A549 (cell line): ENCODE data around the gene IARS1. TPM values are rescaled to one million over a fixed set of nuclear protein-coding genes. Genes with fewer than 3 reads are reported as not detected.
A peak's percentile ranks its signal among the peaks of the same experiment; 100 is the strongest.

Experiments used
- ATAC-seq, 2 experiments: fragments of 200-7000 bp in 1 of 2; fragments of >200 bp in 1 of 2; cut with Nextera tagmentation in 1 of 2; cut with Tn5 transposase in 1 of 2; 3 replicates each; pipeline versions ENCODE4 v1.8.0 to v1.9.1; 2018 to 2020; ENCODE audit warnings: mild to moderate bottlenecking in 1 of 2, moderate library complexity in 1 of 2
- CTCF ChIA-PET: fragments of 300-600 bp; sonication (Branson Sonifier 250); formaldehyde crosslinking; extraction: SDS; loops from one replicate; lab custom pipeline; 2021; ENCODE audit warnings: antibody characterized with exemption, inconsistent platforms; lab: Yijun Ruan, JAX
- POLR2A ChIA-PET: fragments of 350-600 bp; formaldehyde crosslinking; extraction: SDS; loops from one replicate; lab custom pipeline; 2021; ENCODE audit warnings: antibody characterized with exemption, inconsistent platforms; lab: Yijun Ruan, JAX
- DNase-seq, 2 experiments: peaks; one replicate each; pipeline versions ENCODE4 v3.0.0 to v3.0.0-alpha.2; 2011 to 2016; ENCODE audit warnings: low read depth in 1 of 2, low spot score in 1 of 2
- FAIRE-seq: peaks from 2 replicates; lab custom pipeline; 2011; peaks lifted over from hg19 to GRCh38; lab: Jason Lieb, UNC
- H3K27ac ChIP-seq, 2 experiments: fragments of >200 bp; sonication (Bioruptor Twin); formaldehyde crosslinking; 3 replicates each; pipeline ENCODE4 v1.5.1; 2016 to 2017
- H3K4me1 ChIP-seq: fragments of >200 bp; sonication (Bioruptor Twin); formaldehyde crosslinking; 3 replicates; pipeline ENCODE4 v1.6.1; 2016
- H3K4me2 ChIP-seq: fragments of >200 bp; sonication (Bioruptor Twin); formaldehyde crosslinking; 3 replicates; pipeline ENCODE4 v1.6.1; 2016
- H3K4me3 ChIP-seq: fragments of >200 bp; sonication (Bioruptor Twin); formaldehyde crosslinking; 3 replicates; pipeline ENCODE4 v1.5.1; 2016
- H3K9me3 ChIP-seq: fragments of >200 bp; sonication (Bioruptor Twin); formaldehyde crosslinking; 3 replicates; pipeline ENCODE4 v1.6.1; 2016
- BCL3 ChIP-seq: fragments of >200 bp; sonication (Bioruptor Twin); formaldehyde crosslinking; IDR thresholded peaks from 3 replicates; pipeline ENCODE4 v1.6.1; 2016
- BHLHE40 ChIP-seq: IDR thresholded peaks from 2 replicates; pipeline ENCODE4 v1.6.1; 2012; ENCODE audit warnings: low read depth, low read length, inconsistent platforms
- CEBPB ChIP-seq, 2 experiments: fragments of >200 bp in 1 of 2; sonication (Bioruptor Twin) in 1 of 2; formaldehyde crosslinking in 1 of 2; IDR thresholded peaks; 2 replicates each; pipeline ENCODE4 v1.6.1; 2012 to 2016
- CHD2 ChIP-seq: fragments of 150-350 bp; IDR thresholded peaks from 2 replicates; pipeline ENCODE4 v1.6.1; 2014; ENCODE audit warnings: low read length; ENCODE audit not compliant: partially characterized antibody
- CTCF ChIP-seq: fragments of >200 bp; sonication (Bioruptor Twin); formaldehyde crosslinking; IDR thresholded peaks from 3 replicates; pipeline ENCODE4 v1.5.1; 2016
- E2F6 ChIP-seq: IDR thresholded peaks from 2 replicates; pipeline ENCODE4 v1.6.1; 2012; ENCODE audit warnings: low read depth, borderline replicate concordance
- FOSL2 ChIP-seq, 2 experiments: fragments of 450-650 bp in 1 of 2; fragments of >200 bp in 1 of 2; sonication (Bioruptor Twin) in 1 of 2; formaldehyde crosslinking; IDR thresholded peaks; 2 replicates each; pipeline versions ENCODE4 v1.5.0 to v1.6.1; 2016 to 2020; ENCODE audit warnings: mild to moderate bottlenecking in 1 of 2, moderate library complexity in 1 of 2
- GATA3 ChIP-seq: IDR thresholded peaks from 2 replicates; pipeline ENCODE4 v1.6.1; 2012; ENCODE audit warnings: borderline replicate concordance
- HOXB5 ChIP-seq: fragments of 250-450 bp; sonication (Bioruptor Pico); IDR thresholded peaks from 2 replicates; pipeline ENCODE4 v1.5.0; 2020; ENCODE audit warnings: mild to moderate bottlenecking, moderate library complexity
- JUN ChIP-seq, 2 experiments: fragments of >200 bp; sonication (Bioruptor Twin); formaldehyde crosslinking; IDR thresholded peaks; 2 replicates in 1 of 2; 3 replicates in 1 of 2; pipeline ENCODE4 v1.6.1; 2016 to 2017
- KDM5A ChIP-seq: fragments of 200-600 bp; sonication (generic); IDR thresholded peaks from 2 replicates; pipeline ENCODE4 v1.6.1; 2016; ENCODE audit warnings: antibody characterized with exemption, mild to moderate bottlenecking
- MAX ChIP-seq: IDR thresholded peaks from 2 replicates; pipeline ENCODE4 v1.6.1; 2012
- MYC ChIP-seq: IDR thresholded peaks from 2 replicates; pipeline ENCODE4 v1.6.1; 2012; ENCODE audit warnings: mild to moderate bottlenecking, inconsistent platforms, low read length, improper control_type of control experiment, borderline replicate concordance
- PBX3 ChIP-seq: IDR thresholded peaks from 2 replicates; pipeline ENCODE4 v1.6.1; 2012
- PHF8 ChIP-seq: fragments of 200-600 bp; sonication (generic); IDR thresholded peaks from 2 replicates; pipeline ENCODE4 v1.6.1; 2016; ENCODE audit warnings: low read depth, mild to moderate bottlenecking, antibody characterized with exemption, moderate library complexity, borderline replicate concordance
- POLR2A ChIP-seq: IDR thresholded peaks from 2 replicates; pipeline ENCODE4 v1.6.1; 2012; ENCODE audit warnings: mild to moderate bottlenecking, low read length
- RAD21 ChIP-seq, 2 experiments: fragments of >200 bp in 1 of 2; sonication (Bioruptor Twin) in 1 of 2; formaldehyde crosslinking in 1 of 2; IDR thresholded peaks in 1 of 2; conservative IDR thresholded peaks in 1 of 2; 2 replicates in 1 of 2; 3 replicates in 1 of 2; pipeline ENCODE4 v1.6.1; 2012 to 2018; ENCODE audit warnings: inconsistent platforms in 1 of 2
- RCOR1 ChIP-seq: fragments of 150-350 bp; IDR thresholded peaks from 2 replicates; pipeline ENCODE4 v1.6.1; 2014; ENCODE audit warnings: antibody characterized with exemption, low read length, low read depth
- REST ChIP-seq: fragments of 200-600 bp; sonication (generic); IDR thresholded peaks from 2 replicates; pipeline ENCODE4 v1.6.1; 2016; ENCODE audit warnings: antibody characterized with exemption, mild to moderate bottlenecking, moderate library complexity
- RFX5 ChIP-seq: fragments of 450-650 bp; IDR thresholded peaks from 2 replicates; pipeline ENCODE4 v1.7.1; 2014; ENCODE audit warnings: antibody characterized with exemption, mild to moderate bottlenecking, moderate library complexity
- SMC3 ChIP-seq: fragments of >200 bp; sonication (Bioruptor Twin); formaldehyde crosslinking; IDR thresholded peaks from 3 replicates; pipeline ENCODE4 v1.6.1; 2018; ENCODE audit warnings: inconsistent platforms
- USF2 ChIP-seq: fragments of 450-650 bp; IDR thresholded peaks from 2 replicates; pipeline ENCODE4 v1.6.1; 2014; ENCODE audit warnings: antibody characterized with exemption
- ZFP36 ChIP-seq: fragments of 450-650 bp; IDR thresholded peaks from 2 replicates; pipeline ENCODE4 v1.6.1; 2014; ENCODE audit warnings: borderline replicate concordance; ENCODE audit not compliant: partially characterized antibody
- WGBS: methylation state at CpG from one replicate; pipeline ENCODE4 v1.1.6; 2017; ENCODE audit errors: missing lambda C conversion rate; 5-methylcytosine and 5-hydroxymethylcytosine counted together
- polyA minus RNA-seq: library from RNA; depleted of rRNA, polyadenylated mRNA; stranded (reverse); fragments of >200 nt; gene quantifications from 2 replicates; pipeline ENCODE4 v1.2.3, GENCODE V29; 2011; rRNA and poly(A)+ RNA removed
- polyA plus RNA-seq, 4 experiments: library from polyadenylated mRNA; depleted of rRNA in 3 of 4; stranded (reverse); fragments of >200 nt; fragmentation: RNase III in 1 of 4; extraction: RNeasy Plus Mini Kit Qiagen cat#74134 plus additional on column Dnase treatment in 1 of 4; gene quantifications; 2 replicates in 3 of 4; 3 replicates in 1 of 4; pipeline ENCODE4 v1.2.3, GENCODE V29; 2011 to 2017

Gene IARS1
- polyA plus RNA-seq (2011; rRNA removed) (244 and 328 TPM in 2 replicates), polyA plus RNA-seq (2017; fragmentation: RNase III; extraction: RNeasy Plus Mini Kit Qiagen cat#74134 plus additional on column Dnase treatment) (120 to 133 TPM (median 121 TPM) in 3 replicates), polyA minus RNA-seq (283 and 306 TPM in 2 replicates)
- 43.6 and 46.2 TPM in 2 replicates for polyA plus RNA-seq (2012; cell fraction: cytosol; rRNA removed)
- 37.9 and 80.8 TPM in 2 replicates for polyA plus RNA-seq (2012; cell fraction: nucleus; rRNA removed)

GRCh38 chr9:92293452-92294296, at the start of gene IARS1:
TSS of gene IARS1 (minus strand) at chr9:92293697. CDS start at chr9:92289419, 4,278 bp downstream.
- Histone ChIP-seq H3K9me3 (no peaks in the 10 kb centered on the region), H3K4me3 (peak within 1 kb of the TSS; percentile 73), H3K4me2 (peak within 1 kb of the TSS; percentile 96), H3K4me1 (peaks cover 22% of the 10 kb centered on the region), H3K27ac (peak within 1 kb of the TSS; percentile 96 to 97)
- 1% methylated on average over 48 of the region's 63 CpGs for WGBS
- ATAC-seq (peak; percentile 97 to 98), FAIRE-seq (peak; percentile 89), DNase-seq (peak; percentile 96 to 99)
- TF ChIP-seq ZFP36 (no peak), USF2 (peak; percentile 50), GATA3 (peak; percentile 45; the same call in 1 of the 2 replicates), SMC3 (peak; percentile 32; the same call in 1 of the 3 replicates), MAX (peak; percentile 100), KDM5A (peak; percentile 68; the same call in 1 of the 2 replicates), RFX5 (0 out of 2 replicates have a peak, but pooled peaks have one; percentile 17), BCL3 (peak; percentile 84; the same call in 2 of the 3 replicates), PHF8 (peak; percentile 77), BHLHE40 (no peak), JUN (IDR thresholded peaks at IDR 0.05) (peak; percentile 67 to 94), POLR2A (peak; percentile 86), REST (no peak), PBX3 (no peak), E2F6 (peak; percentile 89), MYC (peak; percentile 97), RAD21 (conservative IDR thresholded peaks at IDR 0.05 in 1 of 2, IDR thresholded peaks at IDR 0.05 in 1 of 2) (0 out of 5 replicates have a peak, but pooled peaks of 1 of the 2 experiments have one; percentile 13), FOSL2 (IDR thresholded peaks at IDR 0.05) (no peak), FOSL2 (CRISPR knock-in tag; IDR thresholded peaks at IDR 0.05) (peak; percentile 51; the same call in 1 of the 2 replicates), CTCF (peak; percentile 42; the same call in 2 of the 3 replicates), CHD2 (peak; percentile 7), CEBPB (IDR thresholded peaks at IDR 0.05) (peak; percentile 88 to 96), HOXB5 (CRISPR knock-in tag) (no peak), RCOR1 (no peak)
- ChIA-PET POLR2A (no interaction called here), CTCF (interaction anchor here (1.2 to 2.0 kb wide), 2 partner anchors 154 to 341 kb away, joined by 3 to 10 read pairs; no protein-coding TSS in a partner anchor)
